ENCODE measurements around the gene SERTAD4. TPM values are rescaled to one million over a fixed set of nuclear protein-coding genes. Genes with fewer than 3 reads are reported as not detected.
"Not testable (repeated sequence)": the region's sequence is repeated elsewhere in the genome, so short reads cannot be mapped to it uniquely, and the experiment has no call there.

SERTAD4 gene
- total RNA-seq, result 1 to 10 TPM; 4.2 to 6.5 TPM

GRCh38 chr1:210232511-210233215 lies at the start of gene SERTAD4:
Gene SERTAD4, plus strand, starts transcription at chr1:210232796. Its CDS starts 5,165 bp downstream, at chr1:210237961.
- Histone ChIP-seq H3K9me3 (no peaks in the 10 kb centered on the region), H3K27me3 (no peaks in the 10 kb centered on the region), H3K4me1 (peaks cover 0 to 24% of the 10 kb centered on the region in 2 donors), H3K27ac (peak within 1 kb of the TSS; percentile 66 to 88), H3K4me3 (peak within 1 kb of the TSS; percentile 60 to 67), H3K36me3 (no peaks in the 10 kb centered on the region)
- TF ChIP-seq CTCF (IDR thresholded peaks at IDR 0.05), result no peak
- DNase-seq (ENCODE audit: low spot score), result no peak

- H3K4me3 ChIP-seq, result no peak overlapping the region
- H3K27me3 ChIP-seq, result no peaks in the 10 kb centered on the region
- DNase-seq (ENCODE audit: low spot score), result no peak
- no peak overlapping the region for H3K27ac ChIP-seq
- no peaks in the 10 kb centered on the region for H3K9me3 ChIP-seq
- no peak for TF ChIP-seq CTCF (IDR thresholded peaks at IDR 0.05)
- H3K36me3 ChIP-seq, result no peaks in the 10 kb centered on the region
- no peaks in the 10 kb centered on the region for H3K4me1 ChIP-seq
Measured at GRCh38 chr1:210185063-210185462, 47.5 kb upstream of the SERTAD4 start.

GRCh38 chr1:210187849-210188606 lies 44.6 kb upstream of the SERTAD4 start:
- not testable (repeated sequence) for H3K4me1 ChIP-seq, H3K9me3 ChIP-seq, H3K27ac ChIP-seq

GRCh38 chr1:210189426-210189825 lies 43.2 kb upstream of the SERTAD4 start:
- Histone ChIP-seq H3K4me3 (no peak overlapping the region), H3K27ac (no peak overlapping the region), H3K9me3 (no peaks in the 10 kb centered on the region), H3K36me3 (no peaks in the 10 kb centered on the region), H3K27me3 (no peaks in the 10 kb centered on the region), H3K4me1 (no peaks in the 10 kb centered on the region)
- TF ChIP-seq CTCF (IDR thresholded peaks at IDR 0.05), result no peak
- DNase-seq (ENCODE audit: low spot score), result no peak

More at GRCh38 chr1:210187849-210188606, 44.6 kb upstream of the SERTAD4 start:
- not testable (repeated sequence) for H3K27me3 ChIP-seq; H3K4me3 ChIP-seq; H3K36me3 ChIP-seq; DNase-seq (ENCODE audit: low spot score)

GRCh38 chr1:210195635-210196160 lies 36.9 kb upstream of the SERTAD4 start:
- Histone ChIP-seq H3K4me1 (no peaks in the 10 kb centered on the region), H3K4me3 (no peak overlapping the region), H3K36me3 (no peaks in the 10 kb centered on the region), H3K27ac (no peak overlapping the region), H3K27me3 (no peaks in the 10 kb centered on the region), H3K9me3 (peaks cover 4 to 17% of the 10 kb centered on the region in 2 donors)
- no peak for DNase-seq (ENCODE audit: low spot score)
- no peak for TF ChIP-seq CTCF (IDR thresholded peaks at IDR 0.05)

GRCh38 chr1:210196266-210196665 lies 36.3 kb upstream of the SERTAD4 start:
- DNase-seq (ENCODE audit: low spot score); H3K36me3 ChIP-seq; H3K27ac ChIP-seq; H3K4me3 ChIP-seq; H3K27me3 ChIP-seq; H3K4me1 ChIP-seq: not testable (repeated sequence)
- peaks cover 4 to 17% of the 10 kb centered on the region in 2 donors for H3K9me3 ChIP-seq

All from right atrium auricular region (tissue), 2 donors.